KMS-11 (cell line): ENCODE measurements around the gene NEUROD2.

Source experiments
- H2AFZ ChIP-seq: fragments of 200-600 bp; sonication (generic); 2 replicates; pipeline ENCODE4 v1.6.1; 2016; ENCODE audit warnings: antibody characterized with exemption, mixed run types, low read depth
- H3K27ac ChIP-seq: fragments of 200-600 bp; sonication (generic); 2 replicates; pipeline ENCODE4 v1.6.1; 2016; ENCODE audit warnings: mild to moderate bottlenecking, mixed run types
- H3K27me3 ChIP-seq: fragments of 200-600 bp; sonication (generic); 2 replicates; pipeline ENCODE4 v1.6.1; 2017; ENCODE audit warnings: mild to moderate bottlenecking, low read depth, mixed run types, moderate library complexity; ENCODE audit not compliant: insufficient read depth
- H3K36me3 ChIP-seq: fragments of 200-600 bp; sonication (generic); 2 replicates; pipeline ENCODE4 v1.6.1; 2017; ENCODE audit warnings: mild to moderate bottlenecking, mixed run types; ENCODE audit not compliant: insufficient read depth
- H3K4me1 ChIP-seq: fragments of 200-600 bp; sonication (generic); 2 replicates; pipeline ENCODE4 v1.6.1; 2016; ENCODE audit warnings: mild to moderate bottlenecking, low read depth, mixed run types; ENCODE audit not compliant: poor library complexity, severe bottlenecking
- H3K4me2 ChIP-seq: fragments of 200-600 bp; sonication (generic); 2 replicates; pipeline ENCODE4 v1.7.0; 2016; ENCODE audit warnings: mild to moderate bottlenecking, mixed run types
- H3K4me3 ChIP-seq: fragments of 200-600 bp; sonication (generic); IDR thresholded peaks from 2 replicates; pipeline ENCODE4 v1.6.1; 2017; ENCODE audit warnings: low read depth, low read length, mixed read lengths; ENCODE audit not compliant: insufficient read depth
- H3K79me2 ChIP-seq: fragments of 200-600 bp; sonication (generic); 2 replicates; pipeline ENCODE4 v1.6.1; 2016; ENCODE audit warnings: low read depth, mixed run types; ENCODE audit not compliant: insufficient read depth
- H3K9ac ChIP-seq: fragments of 200-600 bp; sonication (generic); 2 replicates; pipeline ENCODE4 v1.6.1; 2016; ENCODE audit warnings: mild to moderate bottlenecking, mixed run types
- H4K20me1 ChIP-seq: fragments of 200-600 bp; sonication (generic); 2 replicates; pipeline ENCODE4 v1.6.1; 2016; ENCODE audit warnings: mild to moderate bottlenecking, mixed run types; ENCODE audit not compliant: insufficient read depth
- TF ChIP-seq, protein P1 (sequence below): fragments of 200-600 bp; sonication (generic); conservative IDR thresholded peaks from 2 replicates; pipeline ENCODE4 v1.6.1; 2017; ENCODE audit warnings: low read depth, mild to moderate bottlenecking, antibody characterized with exemption, low read length, moderate library complexity, mixed read lengths

Gene NEUROD2

DNA sequence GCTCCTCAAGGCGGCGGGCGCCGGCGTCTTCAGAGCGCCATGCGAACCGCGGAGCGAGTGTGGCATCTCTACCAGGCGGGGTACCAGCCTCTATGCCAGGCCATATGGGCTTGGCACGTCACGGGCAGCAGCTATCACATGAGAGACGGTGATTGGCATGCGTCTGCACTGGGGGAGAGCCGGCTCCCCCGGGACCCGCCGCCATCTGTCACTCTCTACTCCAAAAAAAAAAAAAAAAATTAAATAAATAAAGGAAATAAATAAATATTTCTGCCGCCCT, at the start of gene NEUROD2:
Gene NEUROD2 (minus strand): TSS at position 70 of the 280 bp plus-strand sequence. CDS start 1,321 bp downstream, outside the sequence.
- no peaks in the 10 kb centered on the region for H3K36me3 ChIP-seq
- no peak within 1 kb of the TSS for H3K27ac ChIP-seq
- no peak within 1 kb of the TSS for H3K4me2 ChIP-seq
- no peak within 1 kb of the TSS for H3K9ac ChIP-seq
- peaks cover 48% of the 10 kb centered on the region for H3K27me3 ChIP-seq
- no peaks in the 10 kb centered on the region for H3K4me1 ChIP-seq
- H4K20me1 ChIP-seq: no peaks in the 10 kb centered on the region
- TF ChIP-seq, protein P1, sequence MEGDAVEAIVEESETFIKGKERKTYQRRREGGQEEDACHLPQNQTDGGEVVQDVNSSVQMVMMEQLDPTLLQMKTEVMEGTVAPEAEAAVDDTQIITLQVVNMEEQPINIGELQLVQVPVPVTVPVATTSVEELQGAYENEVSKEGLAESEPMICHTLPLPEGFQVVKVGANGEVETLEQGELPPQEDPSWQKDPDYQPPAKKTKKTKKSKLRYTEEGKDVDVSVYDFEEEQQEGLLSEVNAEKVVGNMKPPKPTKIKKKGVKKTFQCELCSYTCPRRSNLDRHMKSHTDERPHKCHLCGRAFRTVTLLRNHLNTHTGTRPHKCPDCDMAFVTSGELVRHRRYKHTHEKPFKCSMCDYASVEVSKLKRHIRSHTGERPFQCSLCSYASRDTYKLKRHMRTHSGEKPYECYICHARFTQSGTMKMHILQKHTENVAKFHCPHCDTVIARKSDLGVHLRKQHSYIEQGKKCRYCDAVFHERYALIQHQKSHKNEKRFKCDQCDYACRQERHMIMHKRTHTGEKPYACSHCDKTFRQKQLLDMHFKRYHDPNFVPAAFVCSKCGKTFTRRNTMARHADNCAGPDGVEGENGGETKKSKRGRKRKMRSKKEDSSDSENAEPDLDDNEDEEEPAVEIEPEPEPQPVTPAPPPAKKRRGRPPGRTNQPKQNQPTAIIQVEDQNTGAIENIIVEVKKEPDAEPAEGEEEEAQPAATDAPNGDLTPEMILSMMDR: no peak
- no peaks in the 10 kb centered on the region for H3K79me2 ChIP-seq
- H3K4me3 ChIP-seq: no peak within 1 kb of the TSS
- H2AFZ ChIP-seq: no peak within 1 kb of the TSS

DNA sequence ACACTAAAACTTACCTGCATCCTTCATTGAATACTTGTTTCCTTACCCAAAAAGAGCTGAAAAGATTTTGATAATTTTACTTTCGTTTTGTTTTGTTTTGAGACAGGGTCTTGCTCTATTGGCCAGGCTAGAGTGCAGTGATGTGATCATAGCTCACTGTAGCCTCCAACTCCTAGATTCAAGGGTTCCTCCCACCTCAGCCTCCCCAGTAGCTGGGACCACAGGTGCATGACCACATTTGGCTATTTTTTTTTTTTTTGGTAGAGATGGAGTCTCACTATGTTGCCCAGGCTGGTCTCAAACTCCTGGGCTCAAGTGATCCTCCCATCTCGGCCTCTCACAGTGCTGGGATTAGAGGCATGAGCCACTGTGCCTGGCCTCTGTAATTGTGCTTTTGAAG, 47.4 kb upstream of the NEUROD2 start:
- H3K27me3 ChIP-seq: no peaks in the 10 kb centered on the region

DNA sequence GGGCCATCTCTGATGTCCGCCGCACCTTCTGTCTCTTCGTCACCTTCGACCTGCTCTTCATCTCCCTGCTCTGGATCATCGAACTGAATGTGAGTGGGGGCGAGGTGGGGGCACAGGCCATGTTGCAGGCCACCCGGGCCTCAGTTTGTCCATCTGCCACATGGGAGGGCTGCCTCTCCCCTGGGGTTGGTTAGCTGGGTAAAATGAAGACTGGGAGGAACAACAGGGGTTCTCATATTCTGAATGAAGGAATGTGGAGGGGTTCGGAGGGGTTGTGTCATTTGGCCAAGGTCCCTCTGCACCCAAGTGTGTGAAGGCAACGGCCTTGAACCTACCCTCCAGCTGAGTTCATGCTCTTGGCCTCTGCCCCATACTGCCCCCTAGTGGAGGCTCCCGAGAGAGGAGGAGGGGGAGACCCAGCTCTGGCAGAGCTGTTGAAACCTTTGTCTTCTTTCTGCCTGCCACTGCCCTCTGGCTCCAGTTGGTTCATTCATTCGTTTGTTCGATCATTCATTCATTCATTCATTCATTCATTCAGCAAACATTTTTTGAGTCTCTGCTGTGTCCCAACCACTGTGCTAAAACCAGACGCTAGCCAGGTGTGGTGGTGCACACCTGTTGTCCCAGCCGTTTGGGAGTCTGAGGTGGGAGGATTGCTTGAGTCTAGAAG, 46.1 kb upstream of the NEUROD2 start:
- Histone ChIP-seq H3K4me2 (no peak overlapping the region), H4K20me1 (no peaks in the 10 kb centered on the region), H3K27ac (no peak overlapping the region), H3K4me1 (peaks cover 10% of the 10 kb centered on the region), H3K9ac (no peak overlapping the region), H3K27me3 (no peaks in the 10 kb centered on the region), H3K4me3 (no peak overlapping the region), H3K79me2 (no peaks in the 10 kb centered on the region), H2AFZ (no peak overlapping the region), H3K36me3 (no peaks in the 10 kb centered on the region)
- TF ChIP-seq, protein P1: peak; percentile 98

More for the DNA sequence above, 47.4 kb upstream of the NEUROD2 start:
- H3K79me2 ChIP-seq: no peaks in the 10 kb centered on the region
- no peak overlapping the region for H3K27ac ChIP-seq
- TF ChIP-seq, protein P1: no peak
- H3K4me1 ChIP-seq: peaks cover 10% of the 10 kb centered on the region
- H4K20me1 ChIP-seq: no peaks in the 10 kb centered on the region
- H3K9ac ChIP-seq: no peak overlapping the region
- no peak overlapping the region for H3K4me2 ChIP-seq
- no peak overlapping the region for H2AFZ ChIP-seq
- H3K36me3 ChIP-seq: no peaks in the 10 kb centered on the region
- H3K4me3 ChIP-seq: no peak overlapping the region

DNA sequence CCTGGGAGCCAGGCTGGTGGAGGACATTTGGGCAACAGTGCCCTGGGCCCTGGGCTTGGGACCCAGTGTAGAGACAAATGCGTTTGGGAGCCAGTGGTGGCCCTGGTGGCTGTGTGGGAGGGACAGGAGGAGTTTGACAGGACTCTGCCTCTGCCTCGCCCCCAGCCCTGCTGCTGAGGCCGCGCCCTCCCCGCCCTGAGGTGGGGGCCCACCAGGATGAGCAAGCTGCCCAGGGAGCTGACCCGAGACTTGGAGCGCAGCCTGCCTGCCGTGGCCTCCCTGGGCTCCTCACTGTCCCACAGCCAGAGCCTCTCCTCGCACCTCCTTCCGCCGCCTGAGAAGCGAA, 45.6 kb upstream of the NEUROD2 start:
- no peak overlapping the region for H3K9ac ChIP-seq
- no peak overlapping the region for H3K27ac ChIP-seq
- TF ChIP-seq, protein P1: no peak

More for the DNA sequence above, 45.6 kb upstream of the NEUROD2 start:
- H3K4me1 ChIP-seq: peaks cover 10% of the 10 kb centered on the region
- H3K4me2 ChIP-seq: no peak overlapping the region
- no peak overlapping the region for H3K4me3 ChIP-seq
- H3K79me2 ChIP-seq: no peaks in the 10 kb centered on the region
- H4K20me1 ChIP-seq: no peaks in the 10 kb centered on the region
- H2AFZ ChIP-seq: no peak overlapping the region
- H3K27me3 ChIP-seq: no peaks in the 10 kb centered on the region
- H3K36me3 ChIP-seq: no peaks in the 10 kb centered on the region
